Left ventricle myocardium inferior (tissue), 1 donor: ENCODE results near the gene SASS6. TPM values are rescaled to one million over a fixed set of nuclear protein-coding genes. Genes with fewer than 3 reads are reported as not detected.

Experiments used
- DNase-seq: peaks from one replicate; pipeline ENCODE4 v3.0.0-alpha.2; 2020
- H3K27ac ChIP-seq: fragments of 200-600 bp; replicated peaks from 2 replicates; pipeline ENCODE4 v1.8.0; 2021
- H3K27me3 ChIP-seq: fragments of 200-600 bp; 2 replicates; pipeline ENCODE4 v1.8.0; 2021; ENCODE audit warnings: low read depth
- H3K36me3 ChIP-seq: fragments of 200-600 bp; 2 replicates; pipeline ENCODE4 v1.8.0; 2021
- H3K4me1 ChIP-seq: fragments of 200-600 bp; 2 replicates; pipeline ENCODE4 v1.8.0; 2021
- H3K4me3 ChIP-seq: fragments of 200-600 bp; 2 replicates; pipeline ENCODE4 v1.8.0; 2021; ENCODE audit warnings: mild to moderate bottlenecking, moderate library complexity
- H3K9me3 ChIP-seq: fragments of 200-600 bp; replicated peaks from 2 replicates; pipeline ENCODE4 v1.8.0; 2021
- CTCF ChIP-seq: fragments of 200-600 bp; IDR thresholded peaks from 2 replicates; pipeline ENCODE4 v1.8.0; 2021; ENCODE audit warnings: antibody characterized with exemption, mild to moderate bottlenecking, borderline replicate concordance
- intact Hi-C: fragments of 100-400 bp; cut with micrococcal nuclease; formaldehyde crosslinking; loops from one replicate; pipeline ENCODE4 v1.11.0; 2022
- total RNA-seq: library from RNA; stranded (reverse); fragmentation: NEBNext Ultra II Directional; extraction: Animal tissue kit (Norgen Biotek cat#: 25700); gene quantifications from one replicate; pipeline ENCODE4 v1.2.1, GENCODE V29; 2021
- donor health status: DM: no; HTN: yes; CAD: no; lungs with severe emphysema.

SASS6 gene
- total RNA-seq, 1 donor from 2014 or later, result 2.1 TPM

DNA sequence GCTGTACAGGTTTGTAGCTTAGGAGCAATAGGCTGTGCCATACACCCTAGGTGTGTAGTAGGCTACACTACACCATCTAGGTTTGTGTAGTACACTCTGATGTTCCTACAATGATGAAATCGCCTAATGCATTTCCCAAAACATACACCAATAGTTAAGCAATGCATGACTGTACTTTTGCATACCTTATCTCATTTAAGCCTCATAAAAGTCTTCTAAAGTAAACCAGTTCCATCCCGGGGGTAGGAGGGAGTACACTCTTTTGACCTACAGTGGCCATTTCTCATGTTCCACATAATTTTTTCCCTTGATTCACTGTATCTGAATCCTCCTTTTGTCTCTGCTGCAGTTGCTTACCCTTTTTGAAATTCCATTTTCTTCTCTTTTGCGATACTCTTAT is 12.4 kb upstream of the SASS6 start:
- Histone ChIP-seq H3K9me3 (no peaks in the 10 kb centered on the region), H3K27ac (no peak overlapping the region), H3K27me3 (no peaks in the 10 kb centered on the region), H3K36me3 (peaks cover 99% of the 10 kb centered on the region), H3K4me3 (no peak overlapping the region), H3K4me1 (peaks cover 10% of the 10 kb centered on the region)
- intact Hi-C loops, result no loop called here
- DNase-seq, result no peak
- TF ChIP-seq CTCF, result no peak

- no peak overlapping the region for H3K4me3 ChIP-seq
- DNase-seq, result no peak
- H3K27ac ChIP-seq, result no peak overlapping the region
- H3K9me3 ChIP-seq, result no peaks in the 10 kb centered on the region
- intact Hi-C loops, result no loop called here
- TF ChIP-seq CTCF, result no peak
- peaks cover 97% of the 10 kb centered on the region for H3K36me3 ChIP-seq
- H3K27me3 ChIP-seq, result no peaks in the 10 kb centered on the region
- H3K4me1 ChIP-seq, result peaks cover 10% of the 10 kb centered on the region
These were observed 9.6 kb upstream of the SASS6 start for GRCh38 chr1:100142343-100142742.

DNA sequence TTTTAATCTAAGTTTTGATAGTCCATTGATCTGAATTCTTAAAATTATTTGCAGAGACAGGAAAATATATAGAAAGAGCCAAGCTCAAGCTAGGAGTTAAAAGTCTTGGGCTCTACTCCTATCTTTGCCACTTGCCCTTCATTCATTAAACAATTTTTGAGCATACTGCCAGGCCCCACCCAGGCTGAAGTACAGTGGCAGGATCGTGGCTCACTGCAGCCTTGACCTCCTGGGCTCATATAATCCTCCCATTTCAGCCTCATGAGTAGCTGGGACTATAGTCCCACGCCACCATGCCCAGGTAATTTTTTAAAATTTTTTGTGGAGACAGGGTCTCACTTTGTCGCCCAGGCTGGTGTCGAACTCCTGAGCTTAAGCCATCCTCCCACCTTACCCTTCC is 8.5 kb upstream of the SASS6 start:
- Histone ChIP-seq H3K27me3 (no peaks in the 10 kb centered on the region), H3K9me3 (no peaks in the 10 kb centered on the region), H3K4me1 (peaks cover 10% of the 10 kb centered on the region), H3K27ac (no peak overlapping the region), H3K36me3 (peaks cover 93% of the 10 kb centered on the region), H3K4me3 (no peak overlapping the region)
- DNase-seq, result no peak
- intact Hi-C loops, result no loop called here
- TF ChIP-seq CTCF, result no peak

GRCh38 chr1:100137602-100138001 is 4.9 kb upstream of the SASS6 start:
- TF ChIP-seq CTCF, result no peak
- Histone ChIP-seq H3K4me1 (peaks cover 37% of the 10 kb centered on the region), H3K27ac (no peak overlapping the region), H3K9me3 (no peaks in the 10 kb centered on the region), H3K27me3 (no peaks in the 10 kb centered on the region), H3K4me3 (no peak overlapping the region), H3K36me3 (peaks cover 59% of the 10 kb centered on the region)
- intact Hi-C loops, result loop anchor here (10.0 kb wide), 1 partner anchor 137 kb away; no protein-coding TSS in a partner anchor
- DNase-seq, result no peak

DNA sequence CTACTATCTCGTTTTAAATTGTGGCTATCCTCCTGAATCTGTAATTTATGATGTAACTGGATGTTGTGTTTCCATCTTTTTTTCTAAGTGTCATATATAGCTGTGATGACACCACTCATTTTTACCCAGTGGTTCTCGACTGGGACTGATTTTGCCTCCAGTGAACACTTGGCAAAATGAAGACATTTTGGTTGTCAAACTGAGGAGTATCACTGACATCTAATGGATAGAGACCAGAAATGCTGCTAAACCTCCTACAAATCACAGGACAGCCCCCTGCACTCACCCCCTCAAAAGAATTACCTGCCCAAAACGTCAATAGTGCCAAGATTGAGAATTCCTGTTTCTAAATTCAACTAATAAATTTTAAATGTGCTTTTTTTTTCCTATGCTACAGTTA is 2.1 kb upstream of the SASS6 start:
- DNase-seq, result no peak
- intact Hi-C loops, result loop anchor here (10.0 kb wide), 1 partner anchor 140 kb away; no protein-coding TSS in a partner anchor
- Histone ChIP-seq H3K4me1 (peaks cover 36% of the 10 kb centered on the region), H3K9me3 (no peaks in the 10 kb centered on the region), H3K27me3 (no peaks in the 10 kb centered on the region), H3K36me3 (peaks cover 31% of the 10 kb centered on the region), H3K4me3 (no peak overlapping the region), H3K27ac (no peak overlapping the region)
- no peak for TF ChIP-seq CTCF
